GM12878 (cell line): Measurements from ENCODE around the gene PDGFB. TPM values are rescaled to one million over a fixed set of nuclear protein-coding genes. Genes with fewer than 3 reads are reported as not detected.

Experiments
- ATAC-seq: fragments of 200-7000 bp; cut with Tn5 transposase; 3 replicates; pipeline ENCODE4 v1.9.1; 2020; ENCODE audit warnings: mild to moderate bottlenecking, moderate library complexity
- BruUV-seq: library from RNA; stranded (reverse); fragments of 400-500 nt; replicated peaks from 2 replicates; lab custom pipeline; 2021; lab: Mats Ljungman, UMichigan
- CTCF ChIA-PET: fragments of 300-600 bp; sonication (Branson Sonifier 250); formaldehyde crosslinking; extraction: SDS; loops from one replicate; lab custom pipeline; 2021; ENCODE audit warnings: inconsistent platforms; lab: Yijun Ruan, JAX
- POLR2A ChIA-PET: fragments of 350-600 bp; formaldehyde crosslinking; extraction: SDS; loops from one replicate; lab custom pipeline; 2021; ENCODE audit warnings: inconsistent platforms; lab: Charles Lee
- RAD21 ChIA-PET: fragments of 300-600 bp; sonication (Branson Sonifier 250); formaldehyde crosslinking; loops from one replicate; lab custom pipeline; 2023; ENCODE audit warnings: antibody characterized with exemption; ENCODE audit not compliant: unreplicated experiment; lab: Charles Lee
- SMC1A ChIA-PET: fragments of 300-600 bp; sonication (Branson Sonifier 250); formaldehyde crosslinking; loops from one replicate; lab custom pipeline; 2023; ENCODE audit not compliant: unreplicated experiment, uncharacterized antibody; lab: Charles Lee
- DNase-seq: peaks from one replicate; pipeline ENCODE4 v3.0.0-alpha.2; 2011; ENCODE audit warnings: low read depth, low spot score
- FAIRE-seq: peaks from 3 replicates; lab custom pipeline; 2011; peaks lifted over from hg19 to GRCh38; lab: Jason Lieb, UNC
- H2AFZ ChIP-seq: 2 replicates; pipeline ENCODE4 v1.6.0; 2011; ENCODE audit warnings: low read depth, low read length, control low read depth; ENCODE audit not compliant: control insufficient read depth
- H3K27ac ChIP-seq: 2 replicates; pipeline ENCODE4 v1.5.1; 2011; ENCODE audit warnings: control low read depth; ENCODE audit not compliant: control insufficient read depth, insufficient read depth
- H3K27me3 ChIP-seq, 2 experiments: replicated peaks in 1 of 2; 2 replicates each; pipeline versions ENCODE4 v1.6.0 to v1.6.1; 2011; ENCODE audit warnings: low read length in 1 of 2; ENCODE audit not compliant: control insufficient read depth in 2 of 2, insufficient read depth in 2 of 2
- H3K36me3 ChIP-seq, 2 experiments: 2 replicates each; pipeline ENCODE4 v1.5.1; 2011; ENCODE audit warnings: low read length in 1 of 2; ENCODE audit not compliant: control insufficient read depth in 2 of 2, insufficient read depth in 2 of 2
- H3K4me1 ChIP-seq: 2 replicates; pipeline ENCODE4 v1.6.1; 2011; ENCODE audit warnings: mild to moderate bottlenecking, low read length, moderate library complexity, mixed read lengths; ENCODE audit not compliant: control insufficient read depth, insufficient read depth
- H3K4me2 ChIP-seq: 2 replicates; pipeline ENCODE4 v1.6.0; 2011; ENCODE audit warnings: control low read depth; ENCODE audit not compliant: control insufficient read depth, insufficient read depth
- H3K4me3 ChIP-seq: fragments of 200-600 bp; sonication (generic); 2 replicates; pipeline ENCODE4 v1.5.1; 2016
- H3K79me2 ChIP-seq: 2 replicates; pipeline ENCODE4 v1.6.0; 2011; ENCODE audit warnings: low read length; ENCODE audit not compliant: control insufficient read depth, insufficient read depth
- H3K9ac ChIP-seq: 2 replicates; pipeline ENCODE4 v1.8.0; 2011; ENCODE audit warnings: low read length, control low read depth, mixed read lengths; ENCODE audit not compliant: control insufficient read depth, insufficient read depth
- H3K9me3 ChIP-seq: replicated peaks from 3 replicates; pipeline ENCODE4 v1.5.1; 2011; ENCODE audit warnings: mild to moderate bottlenecking, low read length; ENCODE audit not compliant: control insufficient read depth, insufficient read depth
- H4K20me1 ChIP-seq: 2 replicates; pipeline ENCODE4 v1.6.0; 2011; ENCODE audit not compliant: control insufficient read depth, insufficient read depth
- E2F4 ChIP-seq: IDR thresholded peaks from 2 replicates; pipeline ENCODE4 v1.6.1; 2012; ENCODE audit warnings: low read depth, low read length, improper control_type of control experiment
- ELK1 ChIP-seq: IDR thresholded peaks from 2 replicates; pipeline ENCODE4 v1.6.1; 2012; ENCODE audit warnings: low read depth, low read length, improper control_type of control experiment
- IRF5 ChIP-seq: fragments of 450-650 bp; IDR thresholded peaks from 2 replicates; pipeline ENCODE4 v1.6.1; 2017; ENCODE audit warnings: borderline replicate concordance
- NKRF ChIP-seq: fragments of 450-650 bp; conservative IDR thresholded peaks from 2 replicates; pipeline ENCODE4 v1.6.1; 2017; ENCODE audit warnings: mild to moderate bottlenecking, moderate library complexity
- PAX5 ChIP-seq: IDR thresholded peaks from 2 replicates; pipeline ENCODE4 v1.6.1; 2011; ENCODE audit warnings: low read depth, low read length, borderline replicate concordance
- TCF3 ChIP-seq: IDR thresholded peaks from 2 replicates; pipeline ENCODE4 v1.6.1; 2012; ENCODE audit warnings: low read depth, mild to moderate bottlenecking, low read length, borderline replicate concordance; ENCODE audit not compliant: insufficient read depth
- ZNF24 ChIP-seq: fragments of 450-650 bp; IDR thresholded peaks from 2 replicates; pipeline ENCODE4 v1.6.1; 2017; ENCODE audit warnings: antibody characterized with exemption, mild to moderate bottlenecking
- ZNF274 ChIP-seq: IDR thresholded peaks from one replicate; pipeline ENCODE4 v1.8.0; 2011; ENCODE audit not compliant: insufficient read length, insufficient read depth
- WGBS: methylation state at CpG from one replicate; pipeline ENCODE4 v1.1.6; 2016; ENCODE audit warnings: low lambda C conversion rate; ENCODE audit not compliant: insufficient replicate concordance, insufficient coverage; ENCODE audit errors: missing lambda C conversion rate; 5-methylcytosine and 5-hydroxymethylcytosine counted together
- in situ Hi-C: fragments of 300-500 bp; cut with MboI; formaldehyde crosslinking; loops from 9 replicates; pipeline ENCODE4 v1.14.3; 2018; ENCODE audit warnings: mixed read lengths
- intact Hi-C: fragments of 100-400 bp; cut with micrococcal nuclease; formaldehyde crosslinking; loops from one replicate; pipeline ENCODE4 v1.14.2; 2022; ENCODE audit not compliant: unreplicated experiment
- polyA plus RNA-seq, 11 experiments: library from polyadenylated mRNA; depleted of rRNA in 4 of 11; unstranded in 6 of 11; stranded (reverse) in 5 of 11; fragments of >200 nt; fragmentation: Nextera tagmentation in 4 of 11; fragmentation: Illumina TruSeq in 1 of 11; extraction: Ambion mirVana in 4 of 11; extraction: Trizol in 1 of 11; gene quantifications; 1 replicate in 1 of 11; 2 replicates in 10 of 11; pipeline versions ENCODE4 v1.2.1 to v1.2.3, GENCODE V29; 2011 to 2016; ENCODE audit warnings: inconsistent platforms in 2 of 11, missing spikeins in 2 of 11, low read depth in 1 of 11
- total RNA-seq, 4 experiments: library from RNA; depleted of rRNA in 3 of 4; stranded (reverse); fragments of >200 nt in 3 of 4; fragmentation: Illumina TruSeq in 1 of 4; extraction: Trizol in 1 of 4; gene quantifications; 2 replicates each; pipeline versions ENCODE4 v1.2.1 to v1.2.3, GENCODE V29; 2013 to 2021

PDGFB gene
- total and polyA plus RNA-seq, 10 of the 15 experiments (the other 5 are each of a cell fraction or from before 2014, with no cell fraction given) = 0.13 to 1.1 (median 0.56) TPM; not detected in 1

GRCh38 chr22:39239561-39240423 lies 5.0 kb downstream of the PDGFB start:
- no peak overlapping the region for H2AFZ ChIP-seq
- no peak overlapping the region for H3K9ac ChIP-seq
- CTCF ChIA-PET = no interaction called here
- in situ Hi-C loops (no loop called here), intact Hi-C loops (no loop called here)
- WGBS = 63% methylated on average over 20 of the region's 20 CpGs
- peaks cover 13% of the 10 kb centered on the region in 2 experiments for H3K27me3 ChIP-seq
- H3K36me3 ChIP-seq = no peaks in the 10 kb centered on the region
- H3K4me1 ChIP-seq = peaks cover 29% of the 10 kb centered on the region
- no peak overlapping the region for H3K4me2 ChIP-seq
- DNase-seq = no peak
- no peak overlapping the region for H3K4me3 ChIP-seq
- SMC1A ChIA-PET = no interaction called here
- RAD21 ChIA-PET = no interaction called here
- POLR2A ChIA-PET = interaction anchor here (0.6 kb wide), 1 partner anchor 18 kb away, joined by 3 read pairs; no protein-coding TSS in a partner anchor
- TF ChIP-seq PAX5 (no peak), ELK1 (no peak), NKRF (no peak), E2F4 (no peak), IRF5 (no peak), TCF3 (0 out of 2 replicates have a peak, but pooled peaks have one; percentile 5), ZNF274 (no peak), ZNF24 (no peak)
- no TSS peak for BruUV-seq
- no peaks in the 10 kb centered on the region for H3K9me3 ChIP-seq
- no peak for FAIRE-seq
- no peaks in the 10 kb centered on the region for H4K20me1 ChIP-seq
- H3K27ac ChIP-seq = no peak overlapping the region
- H3K79me2 ChIP-seq = no peaks in the 10 kb centered on the region
- no peak for ATAC-seq
